ENCODE measurements around the gene UBL7. TPM values are rescaled to one million over a fixed set of nuclear protein-coding genes. Genes with fewer than 3 reads are reported as not detected.

Gene UBL7
- total RNA-seq, 1 experiment from 2014 or later = 65.3 TPM

DNA sequence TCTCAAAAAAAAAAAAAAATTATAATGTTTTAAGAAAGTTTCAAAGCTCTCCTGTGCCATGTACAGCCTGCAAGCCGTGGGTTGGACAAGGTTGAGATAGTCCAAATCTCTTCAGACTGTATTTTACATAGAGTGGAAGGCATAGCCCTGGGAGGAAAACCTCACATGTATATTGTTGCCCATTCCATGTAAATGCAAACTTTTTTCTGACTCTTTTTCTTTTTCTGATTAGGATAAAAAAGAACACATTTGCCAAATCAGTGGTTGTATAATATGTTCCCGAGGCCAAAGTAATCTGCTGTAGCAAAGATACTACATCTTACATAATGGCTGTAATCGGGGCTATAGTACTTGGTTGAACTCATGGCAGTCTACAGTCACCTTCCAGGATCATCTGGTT lies 35.7 kb upstream of the UBL7 start:
- no peak for ATAC-seq
- H3K4me1 ChIP-seq (ENCODE audit: control insufficient read depth in 1 of 2, insufficient read depth in 2 of 2, low read length in 2 of 2) = peaks cover 3 to 10% of the 10 kb centered on the region in 2 experiments; a peak in 3 of 4 replicates
- BruUV-seq (replicated peaks) = no TSS peak
- no peaks in the 10 kb centered on the region for H3K9me2 ChIP-seq (ENCODE audit: insufficient read depth)
- CTCF ChIA-PET = no interaction called here
- RAD21 ChIA-PET (ENCODE audit: low non-redundant PET in 1 of 2, low total read pairs in 2 of 2, uncharacterized antibody in 2 of 2, unreplicated experiment in 2 of 2) = no interaction called here
- no peak overlapping the region for H3K4me3 ChIP-seq (replicated peaks in 1 of 2; ENCODE audit: low read depth in 1 of 2, low read length in 2 of 2)
- no peaks in the 10 kb centered on the region for H3K79me2 ChIP-seq (ENCODE audit: insufficient read depth, low read length)
- no peak for TF ChIP-seq EZH2phosphoT487 (IDR thresholded peaks at IDR 0.05; ENCODE audit: borderline replicate concordance)
- no peak for TF ChIP-seq RAD21 (IDR thresholded peaks at IDR 0.05; ENCODE audit: low read depth)
- TF ChIP-seq SRF (IDR thresholded peaks at IDR 0.05; ENCODE audit: low read depth) = no peak
- no peak for TF ChIP-seq POLR2A (IDR thresholded peaks at IDR 0.05; ENCODE audit: borderline replicate concordance, extremely low read depth, insufficient read depth, insufficient read length)
- TF ChIP-seq EZH2 (IDR thresholded peaks at IDR 0.05) = no peak
- no peak for TF ChIP-seq POLR2AphosphoS5 (IDR thresholded peaks at IDR 0.05; ENCODE audit: low read depth, low read length)
- no peak for TF ChIP-seq TCF7L2 (IDR thresholded peaks at IDR 0.05; ENCODE audit: borderline replicate concordance, extremely low read depth, insufficient read depth, insufficient read length)
- no peak for TF ChIP-seq ATF3 (IDR thresholded peaks at IDR 0.05)
- no peak for TF ChIP-seq SIN3A (IDR thresholded peaks at IDR 0.05; ENCODE audit: low read depth)
- no peak for TF ChIP-seq CEBPB (IDR thresholded peaks at IDR 0.05; ENCODE audit: low read depth)
- no peak for TF ChIP-seq FOSL1 (IDR thresholded peaks at IDR 0.05; ENCODE audit: low read depth)
- TF ChIP-seq CBX3 (IDR thresholded peaks at IDR 0.05; ENCODE audit: low read depth) = no peak
- TF ChIP-seq ZFX (IDR thresholded peaks at IDR 0.05) = no peak
- TF ChIP-seq REST (IDR thresholded peaks at IDR 0.05; ENCODE audit: low read depth) = no peak
- TF ChIP-seq, protein P1, sequence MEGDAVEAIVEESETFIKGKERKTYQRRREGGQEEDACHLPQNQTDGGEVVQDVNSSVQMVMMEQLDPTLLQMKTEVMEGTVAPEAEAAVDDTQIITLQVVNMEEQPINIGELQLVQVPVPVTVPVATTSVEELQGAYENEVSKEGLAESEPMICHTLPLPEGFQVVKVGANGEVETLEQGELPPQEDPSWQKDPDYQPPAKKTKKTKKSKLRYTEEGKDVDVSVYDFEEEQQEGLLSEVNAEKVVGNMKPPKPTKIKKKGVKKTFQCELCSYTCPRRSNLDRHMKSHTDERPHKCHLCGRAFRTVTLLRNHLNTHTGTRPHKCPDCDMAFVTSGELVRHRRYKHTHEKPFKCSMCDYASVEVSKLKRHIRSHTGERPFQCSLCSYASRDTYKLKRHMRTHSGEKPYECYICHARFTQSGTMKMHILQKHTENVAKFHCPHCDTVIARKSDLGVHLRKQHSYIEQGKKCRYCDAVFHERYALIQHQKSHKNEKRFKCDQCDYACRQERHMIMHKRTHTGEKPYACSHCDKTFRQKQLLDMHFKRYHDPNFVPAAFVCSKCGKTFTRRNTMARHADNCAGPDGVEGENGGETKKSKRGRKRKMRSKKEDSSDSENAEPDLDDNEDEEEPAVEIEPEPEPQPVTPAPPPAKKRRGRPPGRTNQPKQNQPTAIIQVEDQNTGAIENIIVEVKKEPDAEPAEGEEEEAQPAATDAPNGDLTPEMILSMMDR (IDR thresholded peaks at IDR 0.05 in 2 of 3, conservative IDR thresholded peaks at IDR 0.05 in 1 of 3; ENCODE audit: borderline replicate concordance in 1 of 3, insufficient read depth in 1 of 3, low read depth in 2 of 3, low read length in 2 of 3) = no peak
- no peak for TF ChIP-seq ZNF274 (IDR thresholded peaks at IDR 0.05; ENCODE audit: low read depth, low read length)
- DNase-seq (ENCODE audit: low read depth, low spot score) = no peak
- no peaks in the 10 kb centered on the region for H3K9me3 ChIP-seq (ENCODE audit: control insufficient read depth in 1 of 2, insufficient read depth in 1 of 2, low read depth in 1 of 2, low read length in 2 of 2)
- POLR2A ChIA-PET = no interaction called here
- no peak overlapping the region for H3K9ac ChIP-seq (ENCODE audit: low read length)
- H3K27me3 ChIP-seq (ENCODE audit: insufficient read depth, low read length) = no peaks in the 10 kb centered on the region
- no peak overlapping the region for H2AFZ ChIP-seq (ENCODE audit: low read depth, low read length, poor library complexity, severe bottlenecking)
- H4K20me1 ChIP-seq (ENCODE audit: insufficient read depth) = no peaks in the 10 kb centered on the region
- no peaks in the 10 kb centered on the region for H3K36me3 ChIP-seq (ENCODE audit: control insufficient read depth in 1 of 2, insufficient read depth in 2 of 2, low read length in 2 of 2)
- intact Hi-C loops (cut with micrococcal nuclease) = no loop called here
- H3K4me2 ChIP-seq (ENCODE audit: low read length) = no peak overlapping the region
- no peak overlapping the region for H3K27ac ChIP-seq (ENCODE audit: low read depth, low read length)
